Kidney capillary endothelial cell (primary cell): ENCODE results near the gene CITED4.

Experiments
- DNase-seq: peaks from one replicate; pipeline ENCODE4 v3.0.0-alpha.2; 2018; ENCODE audit warnings: low spot score

The CITED4 gene

GRCh38 chr1:40853885-40854170, 8.3 kb downstream of the CITED4 start:
- no peak for DNase-seq

GRCh38 chr1:40853113-40853884, 8.9 kb downstream of the CITED4 start:
- DNase-seq: no peak

DNA sequence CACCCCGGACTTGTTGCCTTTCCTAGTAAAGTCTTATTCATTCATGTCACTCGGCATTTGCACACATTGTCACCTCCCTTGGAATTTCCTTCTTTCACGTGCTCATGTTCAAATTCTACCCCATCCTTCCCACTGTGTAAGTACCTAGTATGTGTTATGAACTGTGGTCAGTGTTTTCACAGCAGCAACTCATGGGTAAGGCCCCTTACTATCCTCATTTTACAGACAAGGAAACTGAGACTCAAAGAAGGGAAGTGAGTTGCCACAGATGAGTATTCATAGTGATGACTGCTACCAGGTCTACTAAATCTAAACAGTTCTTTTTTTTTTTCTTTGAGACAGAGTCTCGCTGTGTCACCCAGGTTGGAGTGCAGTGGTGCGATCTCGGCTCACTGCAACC, 10.5 kb downstream of the CITED4 start:
- DNase-seq: no peak

DNA sequence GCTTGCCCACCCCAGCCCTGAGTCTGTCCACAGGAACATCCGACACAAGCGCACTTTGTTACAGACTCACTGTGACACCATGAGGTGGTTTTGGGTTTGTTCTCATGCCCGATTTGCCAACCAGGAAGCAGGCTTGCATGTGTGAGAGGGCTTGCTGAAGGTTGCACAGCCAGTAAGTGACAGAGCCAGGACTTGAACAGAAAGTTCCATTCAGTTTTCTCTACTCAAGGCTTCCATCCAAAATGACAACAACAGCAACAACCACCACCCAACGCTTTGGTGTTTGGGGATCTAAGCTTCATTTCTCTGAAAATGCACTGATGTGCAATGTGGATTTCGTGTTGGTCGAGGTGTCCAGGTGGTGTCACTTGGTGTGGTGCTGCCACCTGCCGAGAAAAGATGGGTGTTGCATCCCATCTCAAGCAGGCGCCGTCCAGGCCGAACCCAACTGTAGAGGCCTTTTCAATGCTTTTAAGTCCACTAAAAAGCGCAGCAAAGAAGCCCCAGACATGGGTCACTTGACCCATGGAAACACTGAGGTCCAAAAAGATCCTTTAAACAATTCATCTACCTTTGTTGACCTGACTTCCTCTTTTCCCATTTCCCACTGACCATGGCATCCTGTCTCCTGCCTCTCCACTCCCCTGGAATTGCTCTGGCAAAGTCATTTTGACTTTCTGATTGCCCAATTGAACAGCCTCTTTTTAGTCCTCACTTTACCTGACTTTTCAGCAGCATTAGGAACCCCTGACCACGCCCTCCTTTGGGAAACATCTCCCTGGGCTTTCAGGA, 12.2 kb downstream of the CITED4 start:
- DNase-seq: peak; percentile 43

GRCh38 chr1:40848530-40849189, 13.5 kb downstream of the CITED4 start:
- DNase-seq: peak; percentile 55

GRCh38 chr1:40847023-40847745, 15.0 kb downstream of the CITED4 start:
- no peak for DNase-seq

- no peak for DNase-seq
These were observed 16.3 kb downstream of the CITED4 start for GRCh38 chr1:40845895-40846294.

- no peak for DNase-seq
These were observed 17.0 kb downstream of the CITED4 start for GRCh38 chr1:40844887-40845878.

DNA sequence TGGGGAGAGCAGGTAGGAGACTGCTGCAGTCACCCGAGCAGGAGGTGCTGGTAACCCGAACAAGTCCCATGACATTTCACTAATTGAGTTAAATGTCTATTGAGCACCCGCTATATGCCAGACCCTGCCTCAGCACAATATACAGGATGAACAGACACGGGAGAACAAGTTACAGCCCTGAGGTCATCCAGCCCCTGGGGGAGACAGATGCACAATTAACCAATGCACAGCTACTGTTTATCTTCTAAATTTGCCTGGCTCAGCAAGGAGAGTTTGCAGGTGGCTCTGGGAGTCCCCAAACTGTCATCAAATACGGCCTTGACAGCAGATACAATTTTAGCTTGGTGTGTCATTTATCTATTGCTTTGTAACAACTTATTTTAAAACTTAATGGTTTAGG, 18.1 kb downstream of the CITED4 start:
- DNase-seq: no peak

DNA sequence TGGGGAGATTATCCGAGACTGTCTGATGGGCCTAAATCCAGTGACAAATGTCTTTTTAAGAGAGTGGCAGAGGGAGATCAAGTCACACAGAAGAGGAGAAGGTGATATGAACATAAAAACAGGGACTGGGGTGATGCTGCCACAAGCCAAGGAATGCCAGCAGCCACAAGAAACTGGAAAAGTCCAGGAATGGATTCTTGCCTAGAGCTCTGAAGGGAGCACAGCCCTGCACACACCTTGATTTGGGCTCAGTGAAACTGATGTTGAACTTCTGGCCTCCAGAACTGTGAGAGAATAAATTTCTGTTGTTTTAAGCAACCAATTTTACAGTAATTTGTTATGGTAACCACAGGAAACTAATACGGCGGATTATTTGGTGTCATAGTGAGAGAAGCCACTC, 19.5 kb downstream of the CITED4 start:
- DNase-seq: no peak

- no peak for DNase-seq
These were observed 20.0 kb downstream of the CITED4 start for GRCh38 chr1:40842207-40842606.

DNA sequence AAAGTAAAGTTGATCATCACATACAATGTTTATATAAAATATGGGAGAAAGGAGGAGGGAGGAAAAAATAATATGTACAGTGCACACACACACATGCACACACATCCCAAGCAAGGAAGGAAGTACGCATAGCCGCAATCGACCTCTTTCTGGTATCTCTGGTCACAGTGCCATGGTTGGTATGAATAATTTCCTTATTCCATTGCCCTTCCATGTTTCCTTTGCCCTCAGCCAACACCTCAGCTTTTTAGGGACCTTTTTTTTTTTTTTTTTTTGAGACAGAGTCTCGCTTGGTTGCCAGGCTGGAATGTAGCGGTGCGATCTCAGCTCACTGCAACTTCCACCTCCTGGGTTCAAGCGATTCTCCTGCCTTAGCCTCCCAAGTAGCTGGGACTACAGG, 20.6 kb downstream of the CITED4 start:
- no peak for DNase-seq

- no peak for DNase-seq
These were observed 21.4 kb downstream of the CITED4 start for GRCh38 chr1:40840526-40841323.

- DNase-seq: no peak
These were observed 22.2 kb downstream of the CITED4 start for GRCh38 chr1:40839943-40840335.

DNA sequence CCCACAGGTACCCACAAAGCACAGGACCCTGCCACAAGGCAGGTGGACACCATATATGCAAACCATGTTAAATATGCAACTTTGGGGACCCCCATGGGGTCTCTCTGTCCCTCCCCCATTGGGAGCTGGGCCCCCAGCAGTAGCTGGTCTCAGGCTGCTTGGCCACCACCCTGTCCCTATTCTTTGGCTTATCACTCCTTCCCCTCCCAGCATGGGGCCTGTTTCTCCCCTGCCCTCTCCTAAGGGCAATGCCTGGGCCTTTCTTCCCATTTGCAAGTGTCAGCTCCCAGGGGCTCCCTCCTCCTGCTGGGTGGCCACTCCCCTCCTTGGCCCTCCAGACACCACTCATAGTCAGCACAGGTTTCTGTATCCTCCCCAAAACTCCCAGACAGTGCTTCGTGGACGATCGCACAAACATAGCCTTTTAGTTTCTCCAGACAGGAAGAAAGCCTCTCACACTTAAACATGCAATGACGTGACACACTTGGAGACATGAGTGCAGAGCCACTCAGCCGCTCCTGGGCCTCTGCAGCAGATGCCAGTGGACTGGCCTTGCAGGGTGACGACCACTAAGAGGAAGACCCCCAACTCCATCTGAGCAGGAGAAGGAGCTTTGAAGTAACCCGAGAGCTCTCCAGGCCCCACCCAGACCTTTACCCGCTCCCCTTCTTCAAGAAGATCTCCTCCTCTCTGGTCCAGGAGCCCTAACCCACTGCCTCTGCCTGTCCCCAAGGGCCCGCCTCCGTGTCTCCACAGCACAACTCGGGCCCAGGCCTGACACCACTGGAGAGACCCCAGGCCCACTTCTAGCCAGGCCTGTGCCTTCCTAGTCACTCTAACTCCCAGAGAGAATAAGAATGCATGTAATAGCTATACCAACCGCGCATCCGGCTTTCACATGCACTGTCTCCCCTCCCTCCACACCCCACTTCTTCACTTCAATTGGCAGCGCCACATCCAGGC, 22.9 kb downstream of the CITED4 start:
- DNase-seq: no peak

GRCh38 chr1:40838045-40838979, 23.9 kb downstream of the CITED4 start:
- no peak for DNase-seq

- no peak for DNase-seq
These were observed 24.6 kb downstream of the CITED4 start for GRCh38 chr1:40837601-40838000.

GRCh38 chr1:40836283-40836682, 25.9 kb downstream of the CITED4 start:
- DNase-seq: no peak
